Measurements from ENCODE around the gene VAMP4. TPM values are rescaled to one million over a fixed set of nuclear protein-coding genes. Genes with fewer than 3 reads are reported as not detected.

Gene VAMP4
- total RNA-seq, 1 experiment from 2014 or later = 4.2 TPM

- Histone ChIP-seq H4K5ac (ENCODE audit: insufficient read length, low read depth, low read length) (no peak overlapping the region), H4K20me1 (ENCODE audit: control insufficient read depth, insufficient read depth, insufficient read length) (no peaks in the 10 kb centered on the region), H2AK5ac (ENCODE audit: insufficient read length, low read length) (no peak overlapping the region), H3K23me2 (ENCODE audit: insufficient read length, low read depth, low read length, poor library complexity, severe bottlenecking) (no peaks in the 10 kb centered on the region), H3K56ac (ENCODE audit: insufficient read length, low read depth, low read length) (no peak overlapping the region), H3T11ph (ENCODE audit: low read length) (no peak overlapping the region), H4K91ac (ENCODE audit: insufficient read length, low read depth, low read length) (no peak overlapping the region), H3K27ac (ENCODE audit: insufficient read length, low read depth, low read length) (no peak overlapping the region), H3K9ac (ENCODE audit: extremely low read depth, insufficient read length, low read length) (no peak overlapping the region), H4K8ac (replicated peaks; ENCODE audit: insufficient read length, low read depth, low read length) (no peak overlapping the region), H3K23ac (ENCODE audit: insufficient read length, low read depth, low read length) (no peak overlapping the region), H3K4me1 (ENCODE audit: insufficient read depth, low read length) (no peaks in the 10 kb centered on the region; the same call in 1 of the 2 replicates), H2BK120ac (ENCODE audit: low read depth, low read length, poor library complexity, severe bottlenecking) (no peak overlapping the region), H3K9me3 (ENCODE audit: control insufficient read depth, low read depth, low read length) (no peaks in the 10 kb centered on the region), H2BK20ac (ENCODE audit: low read depth, low read length, poor library complexity, severe bottlenecking) (no peak overlapping the region), H3K4me2 (ENCODE audit: insufficient read depth, insufficient read length, low read length) (no peak overlapping the region), H3K79me1 (ENCODE audit: insufficient read depth, low read depth, low read length, poor library complexity, severe bottlenecking) (no peaks in the 10 kb centered on the region), H2BK12ac (ENCODE audit: insufficient read length, low read depth, low read length) (no peak overlapping the region), H3K27me3 (ENCODE audit: insufficient read depth, low read length) (no peaks in the 10 kb centered on the region), H3K14ac (ENCODE audit: insufficient read depth, low read length) (no peak overlapping the region), H2BK5ac (ENCODE audit: insufficient read length, low read length) (no peak overlapping the region), H2BK15ac (ENCODE audit: low read depth, low read length) (no peak overlapping the region), H3K79me2 (ENCODE audit: insufficient read depth, low read length) (no peaks in the 10 kb centered on the region), H3K18ac (ENCODE audit: insufficient read length, low read depth, low read length) (no peak overlapping the region), H3K4ac (ENCODE audit: low read depth, low read length) (no peak overlapping the region), H2AFZ (ENCODE audit: low read length) (no peak overlapping the region)
- H3K9me3 Mint-ChIP-seq = no peaks in the 10 kb centered on the region
- H3K36me3 Mint-ChIP-seq (ENCODE audit: insufficient read depth in 1 of 3, low read depth in 3 of 3) = no peaks in the 10 kb centered on the region
- no peak for DNase-seq
- no peak overlapping the region for H3K27ac Mint-ChIP-seq
- H3K27me3 Mint-ChIP-seq (ENCODE audit: low read depth) = peaks cover 4% of the 10 kb centered on the region; the same call in 1 of the 2 replicates
- no peak overlapping the region for H3K4me3 Mint-ChIP-seq
- WGBS (ENCODE audit: extremely low coverage, insufficient read length, low lambda C conversion rate) = no CpG with 5 or more reads among the region's 1 CpG
- peaks cover 12 to 14% of the 10 kb centered on the region in 2 experiments for H3K4me1 Mint-ChIP-seq
- TF ChIP-seq, protein P1, sequence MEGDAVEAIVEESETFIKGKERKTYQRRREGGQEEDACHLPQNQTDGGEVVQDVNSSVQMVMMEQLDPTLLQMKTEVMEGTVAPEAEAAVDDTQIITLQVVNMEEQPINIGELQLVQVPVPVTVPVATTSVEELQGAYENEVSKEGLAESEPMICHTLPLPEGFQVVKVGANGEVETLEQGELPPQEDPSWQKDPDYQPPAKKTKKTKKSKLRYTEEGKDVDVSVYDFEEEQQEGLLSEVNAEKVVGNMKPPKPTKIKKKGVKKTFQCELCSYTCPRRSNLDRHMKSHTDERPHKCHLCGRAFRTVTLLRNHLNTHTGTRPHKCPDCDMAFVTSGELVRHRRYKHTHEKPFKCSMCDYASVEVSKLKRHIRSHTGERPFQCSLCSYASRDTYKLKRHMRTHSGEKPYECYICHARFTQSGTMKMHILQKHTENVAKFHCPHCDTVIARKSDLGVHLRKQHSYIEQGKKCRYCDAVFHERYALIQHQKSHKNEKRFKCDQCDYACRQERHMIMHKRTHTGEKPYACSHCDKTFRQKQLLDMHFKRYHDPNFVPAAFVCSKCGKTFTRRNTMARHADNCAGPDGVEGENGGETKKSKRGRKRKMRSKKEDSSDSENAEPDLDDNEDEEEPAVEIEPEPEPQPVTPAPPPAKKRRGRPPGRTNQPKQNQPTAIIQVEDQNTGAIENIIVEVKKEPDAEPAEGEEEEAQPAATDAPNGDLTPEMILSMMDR (conservative IDR thresholded peaks at IDR 0.05) = no peak
These were observed 88.1 kb downstream of the VAMP4 start for GRCh38 chr1:171653796-171654195.
